ENCODE measurements around the gene CLIP2. TPM values are rescaled to one million over a fixed set of nuclear protein-coding genes. Genes with fewer than 3 reads are reported as not detected.

CLIP2 gene
- total RNA-seq, 1 experiment from 2014 or later = 37.9 TPM

GRCh38 chr7:74283858-74284447 lies 5.3 kb upstream of the CLIP2 start:
- Histone ChIP-seq H4K20me1 (ENCODE audit: insufficient read depth) (no peaks in the 10 kb centered on the region), H3F3A (ENCODE audit: insufficient read depth, low read depth) (peaks cover 36% of the 10 kb centered on the region), H3K27me3 (ENCODE audit: insufficient read depth, low read depth) (no peaks in the 10 kb centered on the region), H3K27ac (no peak overlapping the region), H3K36me3 (ENCODE audit: low read depth) (no peaks in the 10 kb centered on the region), H3K79me2 (ENCODE audit: low read depth) (no peaks in the 10 kb centered on the region), H3K4me2 (no peak overlapping the region), H3K4me3 (no peak overlapping the region), H3K9me2 (ENCODE audit: insufficient read depth) (no peaks in the 10 kb centered on the region), H3K9me3 (ENCODE audit: insufficient read depth, low read depth) (no peaks in the 10 kb centered on the region), H3K4me1 (replicated peaks; ENCODE audit: insufficient read depth) (peaks cover 56% of the 10 kb centered on the region), H2AFZ (no peak overlapping the region)
- intact Hi-C loops (cut with micrococcal nuclease; ENCODE audit: unreplicated experiment) = no loop called here
- no peak for DNase-seq
- BruUV-seq (replicated peaks) = no TSS peak
- ChIA-PET CTCF (no interaction called here), POLR2A (ENCODE audit: unreplicated experiment) (no interaction called here)
- TF ChIP-seq CTCF (conservative IDR thresholded peaks at IDR 0.05) (no peak), EZH2 (IDR thresholded peaks at IDR 0.05; ENCODE audit: low read depth) (no peak)

GRCh38 chr7:74284781-74285259 lies 4.4 kb upstream of the CLIP2 start:
- no peaks in the 10 kb centered on the region for H3K36me3 ChIP-seq (ENCODE audit: low read depth)
- 0 out of 2 replicates have a peak, but pooled peaks cover under 1% of the 10 kb centered on the region for H3K79me2 ChIP-seq (ENCODE audit: low read depth)
- ChIA-PET POLR2A (ENCODE audit: unreplicated experiment) (no interaction called here), CTCF (interaction anchor here (0.5 kb wide), 1 partner anchor 171 kb away, joined by 4 read pairs; no protein-coding TSS in a partner anchor)
- H3K4me2 ChIP-seq = no peak overlapping the region
- H3K9me2 ChIP-seq (ENCODE audit: insufficient read depth) = no peaks in the 10 kb centered on the region
- H3K4me3 ChIP-seq = no peak overlapping the region
- no peak overlapping the region for H3K27ac ChIP-seq
- no peak overlapping the region for H2AFZ ChIP-seq
- peaks cover 50% of the 10 kb centered on the region for H3K4me1 ChIP-seq (replicated peaks; ENCODE audit: insufficient read depth)
- intact Hi-C loops (cut with micrococcal nuclease; ENCODE audit: unreplicated experiment) = loop anchor here (5.0 kb wide), 1 partner anchor 33 kb away; the partner anchor contains the start of gene RFC2
- peaks cover 31% of the 10 kb centered on the region for H3F3A ChIP-seq (ENCODE audit: insufficient read depth, low read depth)
- no TSS peak for BruUV-seq (replicated peaks)
- no peak for DNase-seq
- no peaks in the 10 kb centered on the region for H4K20me1 ChIP-seq (ENCODE audit: insufficient read depth)
- TF ChIP-seq CTCF (conservative IDR thresholded peaks at IDR 0.05) = no peak
- H3K27me3 ChIP-seq (ENCODE audit: insufficient read depth, low read depth) = no peaks in the 10 kb centered on the region
- no peaks in the 10 kb centered on the region for H3K9me3 ChIP-seq (ENCODE audit: insufficient read depth, low read depth)

- no peaks in the 10 kb centered on the region for H3K36me3 ChIP-seq (ENCODE audit: low read depth)
- ChIA-PET POLR2A (ENCODE audit: unreplicated experiment) (no interaction called here), CTCF (interaction anchor here (0.7 kb wide), 1 partner anchor 20 kb away, joined by 3 read pairs; no protein-coding TSS in a partner anchor)
- peaks cover 10% of the 10 kb centered on the region; the same call in 1 of the 2 replicates for H3K79me2 ChIP-seq (ENCODE audit: low read depth)
- intact Hi-C loops (cut with micrococcal nuclease; ENCODE audit: unreplicated experiment) = loop anchor here (5.0 kb wide), 1 partner anchor 34 kb away; the partner anchor contains the start of gene RFC2
- H3K27ac ChIP-seq = no peak overlapping the region
- H3F3A ChIP-seq (ENCODE audit: insufficient read depth, low read depth) = peaks cover 18% of the 10 kb centered on the region; the same call in 1 of the 2 replicates
- H4K20me1 ChIP-seq (ENCODE audit: insufficient read depth) = no peaks in the 10 kb centered on the region
- no peak overlapping the region for H3K4me3 ChIP-seq
- no peaks in the 10 kb centered on the region for H3K27me3 ChIP-seq (ENCODE audit: insufficient read depth, low read depth)
- no peak for DNase-seq
- H3K9me3 ChIP-seq (ENCODE audit: insufficient read depth, low read depth) = no peaks in the 10 kb centered on the region
- no peak overlapping the region for H3K4me2 ChIP-seq
- no TSS peak for BruUV-seq (replicated peaks)
- no peaks in the 10 kb centered on the region for H3K9me2 ChIP-seq (ENCODE audit: insufficient read depth)
- no peak for TF ChIP-seq EZH2 (IDR thresholded peaks at IDR 0.05; ENCODE audit: low read depth)
- no peak for TF ChIP-seq CTCF (conservative IDR thresholded peaks at IDR 0.05)
- H2AFZ ChIP-seq = no peak overlapping the region
- H3K4me1 ChIP-seq (replicated peaks; ENCODE audit: insufficient read depth) = peaks cover 45% of the 10 kb centered on the region
Observed at GRCh38 chr7:74286131-74286530, 3.1 kb upstream of the CLIP2 start.

Measured in PC-9 (cell line).